Suprapubic skin (tissue), 3 donors: Measurements from ENCODE around the gene COMMD7.

Experiments used
- POLR2A ChIP-seq, 2 donors: fragments of 450-650 bp; IDR thresholded peaks; one replicate each; pipeline ENCODE4 v1.6.1; 2017; ENCODE audit warnings: antibody characterized with exemption in 2 of 2, mild to moderate bottlenecking in 2 of 2, moderate library complexity in 2 of 2
- TF ChIP-seq, protein P1 (sequence below), 2 donors: fragments of 200-600 bp in 1 of 2; fragments of 450-650 bp in 1 of 2; sonication (generic) in 1 of 2; IDR thresholded peaks; one replicate each; pipeline ENCODE4 v1.5.1; 2016 to 2019; ENCODE audit warnings: antibody characterized with exemption in 2 of 2, mild to moderate bottlenecking in 1 of 2, moderate library complexity in 1 of 2

DNA sequence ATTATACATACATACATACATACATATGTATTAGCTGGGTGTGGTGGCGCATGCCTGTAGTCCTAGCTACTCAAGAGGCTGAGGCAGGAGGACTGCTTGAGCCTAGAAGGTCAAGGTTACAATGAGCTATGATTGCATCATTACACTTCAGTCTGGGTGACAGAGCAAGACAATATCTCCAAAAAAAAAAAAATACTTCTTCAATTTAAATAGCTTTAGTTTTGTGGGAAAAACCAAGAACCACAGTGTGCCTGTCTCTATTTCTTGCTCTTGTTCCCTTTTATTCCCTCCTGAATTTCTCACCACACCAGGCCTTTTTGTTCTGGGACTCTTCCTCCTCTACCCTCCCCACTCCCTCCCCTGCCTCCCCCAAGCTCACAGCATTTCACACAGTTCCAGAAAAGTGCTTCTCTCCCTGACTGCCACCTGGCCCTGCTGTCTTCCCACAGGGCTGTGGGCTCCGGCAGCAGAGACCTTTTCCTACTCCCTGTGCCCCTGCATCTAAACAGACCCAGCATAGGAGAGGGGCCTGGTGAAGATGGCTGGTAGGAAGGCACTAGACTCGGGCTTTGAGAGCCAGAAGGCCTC, 70.8 kb downstream of the COMMD7 start:
- TF ChIP-seq, protein P1, sequence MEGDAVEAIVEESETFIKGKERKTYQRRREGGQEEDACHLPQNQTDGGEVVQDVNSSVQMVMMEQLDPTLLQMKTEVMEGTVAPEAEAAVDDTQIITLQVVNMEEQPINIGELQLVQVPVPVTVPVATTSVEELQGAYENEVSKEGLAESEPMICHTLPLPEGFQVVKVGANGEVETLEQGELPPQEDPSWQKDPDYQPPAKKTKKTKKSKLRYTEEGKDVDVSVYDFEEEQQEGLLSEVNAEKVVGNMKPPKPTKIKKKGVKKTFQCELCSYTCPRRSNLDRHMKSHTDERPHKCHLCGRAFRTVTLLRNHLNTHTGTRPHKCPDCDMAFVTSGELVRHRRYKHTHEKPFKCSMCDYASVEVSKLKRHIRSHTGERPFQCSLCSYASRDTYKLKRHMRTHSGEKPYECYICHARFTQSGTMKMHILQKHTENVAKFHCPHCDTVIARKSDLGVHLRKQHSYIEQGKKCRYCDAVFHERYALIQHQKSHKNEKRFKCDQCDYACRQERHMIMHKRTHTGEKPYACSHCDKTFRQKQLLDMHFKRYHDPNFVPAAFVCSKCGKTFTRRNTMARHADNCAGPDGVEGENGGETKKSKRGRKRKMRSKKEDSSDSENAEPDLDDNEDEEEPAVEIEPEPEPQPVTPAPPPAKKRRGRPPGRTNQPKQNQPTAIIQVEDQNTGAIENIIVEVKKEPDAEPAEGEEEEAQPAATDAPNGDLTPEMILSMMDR (IDR thresholded peaks at IDR 0.05), result no peak
- no peak for TF ChIP-seq POLR2A (IDR thresholded peaks at IDR 0.05)
